Measurements from ENCODE around the gene TXNDC11. TPM values are rescaled to one million over a fixed set of nuclear protein-coding genes. Genes with fewer than 3 reads are reported as not detected.

Gene TXNDC11
- total and polyA plus RNA-seq, 9 of the 15 experiments (the other 6 are each of a cell fraction or from before 2014, with no cell fraction given) = 0.66 to 32.6 (median 26.2) TPM

GRCh38 chr16:11781773-11782172 lies 39.1 kb upstream of the TXNDC11 start:
- Histone ChIP-seq H3K4me1 (replicated peaks in 1 of 2; ENCODE audit: control insufficient read depth in 2 of 2, insufficient read depth in 2 of 2, low read length in 2 of 2) (peaks cover 7 to 19% of the 10 kb centered on the region in 2 experiments), H4K20me1 (replicated peaks; ENCODE audit: control insufficient read depth, insufficient read depth, low read length) (peaks cover 10% of the 10 kb centered on the region; the same call in 1 of the 2 replicates), H2AFZ (ENCODE audit: low read depth, low read length) (no peak overlapping the region), H3K9me1 (ENCODE audit: control insufficient read depth, insufficient read depth, low read length) (no peaks in the 10 kb centered on the region), H3K79me2 (ENCODE audit: control insufficient read depth, insufficient read depth, low read length) (peaks cover 58% of the 10 kb centered on the region), H3K9me3 (replicated peaks; ENCODE audit: control insufficient read depth, insufficient read depth, low read depth, low read length) (no peaks in the 10 kb centered on the region), H3K27me3 (ENCODE audit: control insufficient read depth in 2 of 2, insufficient read depth in 2 of 2, low read length in 2 of 2) (no peaks in the 10 kb centered on the region), H3K27ac (ENCODE audit: extremely low read depth, low read depth, low read length) (peak overlapping the region; percentile 32; the same call in 1 of the 3 replicates), H3K9ac (ENCODE audit: insufficient read depth in 1 of 2, low read depth in 2 of 2, low read length in 2 of 2) (no peak overlapping the region), H3K4me3 (no peak overlapping the region), H3K4me2 (ENCODE audit: insufficient read depth, low read length) (no peak overlapping the region), H3K36me3 (ENCODE audit: control insufficient read depth, insufficient read depth, low read length) (peaks cover 48% of the 10 kb centered on the region)
- DNase-seq (ENCODE audit: extremely low read depth in 1 of 4, low spot score in 3 of 4) (no peak), FAIRE-seq (no peak), ATAC-seq (no peak)
- WGBS (ENCODE audit: insufficient coverage, low coverage, missing lambda C conversion rate) = 67% methylated on average over 5 of the region's 5 CpGs
- ChIA-PET POLR2A (interaction anchor here (0.6 to 3.3 kb wide), 3 partner anchors 9 to 81 kb away, joined by 4 to 18 read pairs (median 6); no protein-coding TSS in a partner anchor), CTCF (ENCODE audit: low intra/inter-chr PET ratio) (no interaction called here)
- BruUV-seq (replicated peaks) = no TSS peak
- TF ChIP-seq NCOA2 (IDR thresholded peaks at IDR 0.05; ENCODE audit: partially characterized antibody in 2 of 2) (no peak), ELF2 (CRISPR knock-in tag; IDR thresholded peaks at IDR 0.05) (no peak), NFXL1 (CRISPR knock-in tag; IDR thresholded peaks at IDR 0.05) (no peak), ZNF507 (tag; conservative IDR thresholded peaks at IDR 0.05) (no peak), IRF1 (CRISPR knock-in tag; IDR thresholded peaks at IDR 0.05; ENCODE audit: borderline replicate concordance) (no peak), ZNF41 (CRISPR knock-in tag; conservative IDR thresholded peaks at IDR 0.05) (no peak), HNRNPH1 (optimal IDR thresholded peaks at IDR 0.05; ENCODE audit: low read depth, low read length) (no peak), ZKSCAN3 (CRISPR knock-in tag; IDR thresholded peaks at IDR 0.05) (no peak), ZC3H11A (IDR thresholded peaks at IDR 0.05; ENCODE audit: low read depth, low read length) (no peak), HDGF (IDR thresholded peaks at IDR 0.05) (no peak)
- TF ChIP-seq, protein P1, sequence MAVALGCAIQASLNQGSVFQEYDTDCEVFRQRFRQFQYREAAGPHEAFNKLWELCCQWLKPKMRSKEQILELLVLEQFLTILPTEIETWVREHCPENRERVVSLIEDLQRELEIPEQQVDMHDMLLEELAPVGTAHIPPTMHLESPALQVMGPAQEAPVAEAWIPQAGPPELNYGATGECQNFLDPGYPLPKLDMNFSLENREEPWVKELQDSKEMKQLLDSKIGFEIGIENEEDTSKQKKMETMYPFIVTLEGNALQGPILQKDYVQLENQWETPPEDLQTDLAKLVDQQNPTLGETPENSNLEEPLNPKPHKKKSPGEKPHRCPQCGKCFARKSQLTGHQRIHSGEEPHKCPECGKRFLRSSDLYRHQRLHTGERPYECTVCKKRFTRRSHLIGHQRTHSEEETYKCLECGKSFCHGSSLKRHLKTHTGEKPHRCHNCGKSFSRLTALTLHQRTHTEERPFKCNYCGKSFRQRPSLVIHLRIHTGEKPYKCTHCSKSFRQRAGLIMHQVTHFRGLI (CRISPR knock-in tag; IDR thresholded peaks at IDR 0.05) = no peak
- intact Hi-C loops (cut with micrococcal nuclease) = no loop called here
- in situ Hi-C loops (cut with MboI) = no loop called here
